ENCODE data around the gene ITPRID2. TPM values are rescaled to one million over a fixed set of nuclear protein-coding genes. Genes with fewer than 3 reads are reported as not detected.

The ITPRID2 gene
- total and polyA plus RNA-seq, 2 of the 13 experiments (the other 11 are each of a cell fraction or from before 2014, with no cell fraction given), result 44.8 to 62.3 TPM

GRCh38 chr2:181957668-181958067 lies 66.1 kb downstream of the ITPRID2 start:
- Histone ChIP-seq H4K20me1 (ENCODE audit: insufficient read depth, low read length) (no peaks in the 10 kb centered on the region), H3K4me2 (ENCODE audit: low read depth, low read length) (no peak overlapping the region), H3K27me3 (ENCODE audit: control insufficient read depth in 1 of 2, insufficient read depth in 2 of 2, low read length in 2 of 2) (no peaks in the 10 kb centered on the region; a peak in 1 of 5 replicates), H3K9ac (ENCODE audit: insufficient read depth, low read depth, low read length) (no peak overlapping the region), H2AFZ (ENCODE audit: low read length) (no peak overlapping the region), H3K9me3 (ENCODE audit: low read length) (no peaks in the 10 kb centered on the region), H3K4me1 (ENCODE audit: insufficient read depth, low read length) (peaks cover 30% of the 10 kb centered on the region), H3K79me2 (ENCODE audit: insufficient read depth, low read length) (no peaks in the 10 kb centered on the region), H3K4me3 (replicated peaks in 1 of 3; ENCODE audit: insufficient read depth in 1 of 3, low read depth in 2 of 3, low read length in 3 of 3) (no peak overlapping the region), H3K36me3 (replicated peaks in 1 of 2; ENCODE audit: control insufficient read depth in 1 of 2, insufficient read depth in 2 of 2, low read length in 2 of 2) (no peaks in the 10 kb centered on the region), H3K27ac (ENCODE audit: extremely low read length, insufficient read depth, low read length) (no peak overlapping the region)
- WGBS (ENCODE audit: low lambda C conversion rate), result 56% methylated on average over 4 of the region's 4 CpGs
- BruUV-seq (replicated peaks), result no TSS peak
- TF ChIP-seq SCMH1 (CRISPR knock-in tag; IDR thresholded peaks at IDR 0.05; ENCODE audit: borderline replicate concordance) (no peak), ZNF256 (CRISPR knock-in tag; conservative IDR thresholded peaks at IDR 0.05) (no peak), CREB3 (CRISPR knock-in tag; IDR thresholded peaks at IDR 0.05) (no peak), ZNF205 (CRISPR knock-in tag; IDR thresholded peaks at IDR 0.05) (no peak), ZNF660 (CRISPR knock-in tag; IDR thresholded peaks at IDR 0.05; ENCODE audit: borderline replicate concordance, low read depth) (no peak), HOXA9 (CRISPR knock-in tag; IDR thresholded peaks at IDR 0.05; ENCODE audit: borderline replicate concordance) (no peak), E2F1 (CRISPR knock-in tag; IDR thresholded peaks at IDR 0.05) (no peak), SALL1 (CRISPR knock-in tag; IDR thresholded peaks at IDR 0.05) (no peak), ZNF546 (CRISPR knock-in tag; conservative IDR thresholded peaks at IDR 0.05) (no peak), MIER3 (CRISPR knock-in tag; IDR thresholded peaks at IDR 0.05; ENCODE audit: borderline replicate concordance) (no peak), ZNF709 (CRISPR knock-in tag; IDR thresholded peaks at IDR 0.05) (no peak), FOXA1 (IDR thresholded peaks at IDR 0.05) (no peak), FOXA1 (CRISPR knock-in tag; IDR thresholded peaks at IDR 0.05) (no peak), SOX5 (CRISPR knock-in tag; IDR thresholded peaks at IDR 0.05; ENCODE audit: borderline replicate concordance) (no peak), ZNF136 (CRISPR knock-in tag; IDR thresholded peaks at IDR 0.05; ENCODE audit: low read depth) (no peak), ZNF788 (CRISPR knock-in tag; IDR thresholded peaks at IDR 0.05; ENCODE audit: borderline replicate concordance) (no peak)
- in situ Hi-C loops (cut with HindIII; ENCODE audit: extremely low pct_ligation_motif_present, low pct_unique_long_range_greater_than_20kb) (no loop called here), intact Hi-C loops (cut with micrococcal nuclease; ENCODE audit: unreplicated experiment) (loop anchor here (10.0 kb wide), 1 partner anchor 117 kb away; no protein-coding TSS in a partner anchor)
- POLR2A ChIA-PET, result no interaction called here
- ATAC-seq (no peak), FAIRE-seq (no peak), DNase-seq (ENCODE audit: low spot score) (no peak)
- CTCF ChIA-PET (ENCODE audit: low intra/inter-chr PET ratio, low total read pairs), result no interaction called here
